DND-41 (cell line): ENCODE data around the gene SLC38A3.
"Not testable (repeated sequence)": the region's sequence is repeated elsewhere in the genome, so short reads cannot be mapped to it uniquely, and the experiment has no call there.

Experiments used
- ATAC-seq: fragments of 200-7000 bp; cut with Tn5 transposase; 3 replicates; pipeline ENCODE4 v1.9.1; 2021; ENCODE audit warnings: low read depth; ENCODE audit not compliant: insufficient read depth
- DNase-seq: peaks from one replicate; pipeline ENCODE4 v3.0.0-alpha.2; 2020
- H2AFZ ChIP-seq: 2 replicates; pipeline ENCODE4 v1.6.0; 2012; ENCODE audit warnings: low read depth, low read length
- H3K27ac ChIP-seq: 2 replicates; pipeline ENCODE4 v1.5.1; 2012; ENCODE audit warnings: low read length, inconsistent platforms
- H3K27me3 ChIP-seq: fragments of 200-600 bp; sonication (generic); 2 replicates; pipeline ENCODE4 v1.6.0; 2012; ENCODE audit warnings: low read length, mild to moderate bottlenecking, inconsistent platforms; ENCODE audit not compliant: insufficient read depth, poor library complexity
- H3K36me3 ChIP-seq: 2 replicates; pipeline ENCODE4 v1.5.1; 2012; ENCODE audit warnings: low read length, inconsistent platforms; ENCODE audit not compliant: insufficient read depth
- H3K4me1 ChIP-seq: 2 replicates; pipeline ENCODE4 v1.5.1; 2012; ENCODE audit warnings: mild to moderate bottlenecking, low read length; ENCODE audit not compliant: insufficient read depth
- H3K4me2 ChIP-seq: 2 replicates; pipeline ENCODE4 v1.6.0; 2012; ENCODE audit warnings: mild to moderate bottlenecking, moderate library complexity, low read length, inconsistent platforms; ENCODE audit not compliant: insufficient read depth
- H3K4me3 ChIP-seq, 2 experiments: fragments of 200-600 bp in 1 of 2; shearing (Covaris generic) in 1 of 2; 2 replicates each; pipeline ENCODE4 v1.5.1; 2012 to 2016; ENCODE audit warnings: inconsistent platforms in 2 of 2, low read length in 2 of 2, mild to moderate bottlenecking in 2 of 2, low read depth in 1 of 2, moderate library complexity in 1 of 2
- H3K79me2 ChIP-seq: 2 replicates; pipeline ENCODE4 v1.6.0; 2012; ENCODE audit warnings: low read length, inconsistent platforms; ENCODE audit not compliant: insufficient read depth
- H3K9ac ChIP-seq: 2 replicates; pipeline ENCODE4 v1.6.0; 2012; ENCODE audit warnings: low read depth, mild to moderate bottlenecking, inconsistent platforms, low read length, moderate library complexity
- H3K9me3 ChIP-seq: 2 replicates; pipeline ENCODE4 v1.5.1; 2012; ENCODE audit warnings: low read length, moderate library complexity, mild to moderate bottlenecking, inconsistent platforms; ENCODE audit not compliant: insufficient read depth, severe bottlenecking
- H4K20me1 ChIP-seq: 2 replicates; pipeline ENCODE4 v1.6.0; 2012; ENCODE audit warnings: low read length; ENCODE audit not compliant: insufficient read depth
- EZH2 ChIP-seq: IDR thresholded peaks from 3 replicates; pipeline ENCODE4 v1.6.1; 2012; ENCODE audit warnings: borderline replicate concordance, low read depth, mild to moderate bottlenecking, moderate library complexity, low read length, inconsistent platforms; ENCODE audit not compliant: severe bottlenecking
- TF ChIP-seq, protein P1 (sequence below): IDR thresholded peaks from 2 replicates; pipeline ENCODE4 v1.5.1; 2012; ENCODE audit warnings: borderline replicate concordance, low read length, moderate library complexity, mild to moderate bottlenecking; ENCODE audit not compliant: poor library complexity, severe bottlenecking; ENCODE audit errors: extremely low read depth

Gene SLC38A3

DNA sequence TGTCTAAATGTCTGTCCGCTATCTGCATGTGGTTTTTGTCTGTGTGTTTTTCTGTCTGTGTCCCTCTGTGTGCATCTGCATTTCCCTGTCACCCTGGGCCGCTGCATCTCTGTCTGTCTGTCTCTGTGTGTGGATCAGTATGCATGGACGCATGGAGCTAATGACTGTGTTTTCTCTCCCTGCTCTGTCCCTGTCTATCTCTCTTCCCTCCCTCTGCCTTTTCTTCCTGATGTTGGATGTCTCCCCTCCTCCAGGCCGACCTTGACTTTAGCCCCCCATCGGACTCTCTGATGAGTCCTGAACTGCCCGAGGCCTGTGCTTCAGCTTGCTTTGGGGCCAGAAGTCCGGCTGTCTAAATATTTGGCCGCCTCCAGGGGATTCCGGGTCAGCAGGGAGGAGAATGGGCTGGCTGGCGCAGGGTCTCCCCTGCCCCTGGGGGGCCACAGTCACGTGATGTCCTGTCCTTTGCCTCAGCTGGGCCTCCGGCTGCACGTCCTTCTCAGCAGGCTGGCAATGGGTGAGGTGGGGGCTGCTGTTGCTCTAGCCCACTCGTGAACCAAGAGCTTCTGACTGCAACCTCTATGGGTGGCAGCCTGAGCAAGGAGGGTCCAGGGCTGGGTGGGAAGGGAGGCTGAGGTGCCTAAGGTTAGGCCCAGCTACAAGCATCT lies 3.7 kb downstream of the SLC38A3 start:
- no peak overlapping the region for H2AFZ ChIP-seq
- H3K27me3 ChIP-seq = peaks cover 13% of the 10 kb centered on the region
- ATAC-seq (no peak), DNase-seq (no peak)
- H3K36me3 ChIP-seq = no peaks in the 10 kb centered on the region
- H3K4me3 ChIP-seq = no peak overlapping the region
- TF ChIP-seq, protein P1, sequence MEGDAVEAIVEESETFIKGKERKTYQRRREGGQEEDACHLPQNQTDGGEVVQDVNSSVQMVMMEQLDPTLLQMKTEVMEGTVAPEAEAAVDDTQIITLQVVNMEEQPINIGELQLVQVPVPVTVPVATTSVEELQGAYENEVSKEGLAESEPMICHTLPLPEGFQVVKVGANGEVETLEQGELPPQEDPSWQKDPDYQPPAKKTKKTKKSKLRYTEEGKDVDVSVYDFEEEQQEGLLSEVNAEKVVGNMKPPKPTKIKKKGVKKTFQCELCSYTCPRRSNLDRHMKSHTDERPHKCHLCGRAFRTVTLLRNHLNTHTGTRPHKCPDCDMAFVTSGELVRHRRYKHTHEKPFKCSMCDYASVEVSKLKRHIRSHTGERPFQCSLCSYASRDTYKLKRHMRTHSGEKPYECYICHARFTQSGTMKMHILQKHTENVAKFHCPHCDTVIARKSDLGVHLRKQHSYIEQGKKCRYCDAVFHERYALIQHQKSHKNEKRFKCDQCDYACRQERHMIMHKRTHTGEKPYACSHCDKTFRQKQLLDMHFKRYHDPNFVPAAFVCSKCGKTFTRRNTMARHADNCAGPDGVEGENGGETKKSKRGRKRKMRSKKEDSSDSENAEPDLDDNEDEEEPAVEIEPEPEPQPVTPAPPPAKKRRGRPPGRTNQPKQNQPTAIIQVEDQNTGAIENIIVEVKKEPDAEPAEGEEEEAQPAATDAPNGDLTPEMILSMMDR = no peak
- no peak for TF ChIP-seq EZH2
- no peak overlapping the region for H3K27ac ChIP-seq
- H3K4me2 ChIP-seq = no peak overlapping the region
- no peak overlapping the region for H3K9ac ChIP-seq
- peaks cover 4% of the 10 kb centered on the region; the same call in 1 of the 2 replicates for H4K20me1 ChIP-seq
- H3K79me2 ChIP-seq = no peaks in the 10 kb centered on the region
- H3K4me1 ChIP-seq = no peaks in the 10 kb centered on the region
- H3K9me3 ChIP-seq = no peaks in the 10 kb centered on the region

DNA sequence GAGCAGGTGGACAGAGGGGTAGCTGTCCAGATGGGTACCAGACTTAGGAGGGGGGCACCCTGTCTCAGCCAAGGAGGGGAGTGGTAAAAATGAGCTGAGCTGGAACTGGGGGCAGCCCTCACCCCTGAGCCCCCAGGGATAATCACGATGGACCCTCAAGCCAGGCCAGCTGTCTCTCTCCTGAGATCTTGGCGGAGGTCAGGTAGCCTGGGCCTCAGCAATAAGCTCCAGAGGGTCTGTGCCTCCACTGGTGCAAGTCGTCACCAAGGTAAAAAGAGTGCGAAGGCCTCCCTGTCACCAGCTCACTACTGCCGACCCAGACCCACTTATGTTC lies 5.1 kb downstream of the SLC38A3 start:
- no peaks in the 10 kb centered on the region for H3K4me1 ChIP-seq
- H3K4me3 ChIP-seq = no peak overlapping the region
- no peak for TF ChIP-seq EZH2
- TF ChIP-seq, protein P1 = no peak
- H3K27me3 ChIP-seq = peaks cover 2% of the 10 kb centered on the region
- no peak overlapping the region for H3K9ac ChIP-seq
- H3K4me2 ChIP-seq = no peak overlapping the region
- ATAC-seq (no peak), DNase-seq (no peak)
- no peak overlapping the region for H2AFZ ChIP-seq
- H3K36me3 ChIP-seq = no peaks in the 10 kb centered on the region
- H3K9me3 ChIP-seq = no peaks in the 10 kb centered on the region
- no peak overlapping the region for H3K27ac ChIP-seq
- no peaks in the 10 kb centered on the region for H3K79me2 ChIP-seq
- peaks cover 4% of the 10 kb centered on the region; the same call in 1 of the 2 replicates for H4K20me1 ChIP-seq

GRCh38 chr3:50210510-50211367 lies 5.7 kb downstream of the SLC38A3 start:
- ATAC-seq = no peak
- no peak for DNase-seq
- H3K4me2 ChIP-seq = no peak overlapping the region
- H4K20me1 ChIP-seq = peaks cover 8% of the 10 kb centered on the region; the same call in 1 of the 2 replicates
- no peak overlapping the region for H3K4me3 ChIP-seq
- TF ChIP-seq, protein P1 = no peak
- TF ChIP-seq EZH2 = no peak
- no peak overlapping the region for H2AFZ ChIP-seq
- H3K4me1 ChIP-seq = no peaks in the 10 kb centered on the region
- H3K36me3 ChIP-seq = no peaks in the 10 kb centered on the region
- no peaks in the 10 kb centered on the region for H3K9me3 ChIP-seq
- H3K27me3 ChIP-seq = no peaks in the 10 kb centered on the region
- H3K27ac ChIP-seq = no peak overlapping the region
- no peak overlapping the region for H3K9ac ChIP-seq
- H3K79me2 ChIP-seq = no peaks in the 10 kb centered on the region

DNA sequence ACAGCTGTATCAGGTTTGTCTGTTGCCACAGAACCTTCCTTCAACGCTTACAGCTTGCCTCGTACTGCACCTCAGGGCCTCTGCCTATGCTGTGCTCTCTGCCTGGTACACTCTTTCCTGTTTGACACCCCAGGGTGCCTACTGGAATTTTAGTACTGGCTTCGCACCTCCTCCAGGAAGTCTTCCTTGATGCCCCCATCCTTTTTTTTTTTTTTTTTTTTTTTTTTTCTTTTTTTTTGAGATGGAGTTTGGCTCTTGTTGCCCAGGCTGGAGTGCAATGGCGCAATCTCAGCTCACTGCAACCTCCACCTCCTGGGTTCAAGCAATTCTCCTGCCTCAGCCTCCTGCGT lies 6.3 kb downstream of the SLC38A3 start:
- not testable (repeated sequence) for H3K9me3 ChIP-seq, H3K27me3 ChIP-seq, H3K36me3 ChIP-seq, H3K4me3 ChIP-seq, H4K20me1 ChIP-seq, H3K9ac ChIP-seq, H3K79me2 ChIP-seq, H3K4me2 ChIP-seq, ATAC-seq, H3K27ac ChIP-seq, H3K4me1 ChIP-seq, H2AFZ ChIP-seq, DNase-seq
